ENCODE measurements around the gene BCAS3.

DNA sequence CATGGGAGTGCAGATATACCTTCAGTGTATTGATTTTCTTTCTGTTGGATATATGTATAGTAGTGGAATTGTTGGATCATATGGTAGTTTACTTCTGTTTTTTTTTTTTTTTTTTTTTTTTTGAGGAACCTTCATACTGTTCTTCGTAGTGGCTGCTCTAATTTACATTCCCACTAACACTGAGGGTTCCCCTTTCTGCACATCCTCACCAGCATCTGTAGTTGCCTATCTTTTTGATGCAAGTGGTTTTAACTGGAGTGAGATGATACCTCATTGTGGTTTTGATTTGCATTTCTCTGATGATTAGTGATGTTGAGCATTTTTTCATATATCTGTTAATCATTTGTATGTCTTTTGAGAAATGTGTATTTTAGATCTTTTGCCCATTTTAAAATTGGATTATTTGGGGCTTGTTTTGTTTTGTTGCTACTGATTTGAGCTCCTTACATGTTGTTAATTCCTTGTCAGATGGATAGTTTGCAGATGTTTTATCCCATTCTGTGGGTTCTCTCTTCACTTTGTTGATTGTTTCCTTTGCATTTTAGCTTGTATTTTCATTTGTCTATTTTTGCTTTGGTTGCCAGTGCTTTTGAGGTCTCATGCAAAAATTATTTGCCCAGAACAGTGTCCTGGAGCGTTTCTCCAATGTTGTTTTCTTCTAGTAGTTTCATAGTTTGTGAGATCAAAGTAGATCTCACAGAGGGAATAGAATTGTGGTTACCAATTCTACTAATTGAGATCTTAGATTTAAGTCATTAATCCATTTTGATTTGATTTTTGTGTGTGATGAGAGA is 25.0 kb upstream of the BCAS3 start:
- TF ChIP-seq, protein P1, sequence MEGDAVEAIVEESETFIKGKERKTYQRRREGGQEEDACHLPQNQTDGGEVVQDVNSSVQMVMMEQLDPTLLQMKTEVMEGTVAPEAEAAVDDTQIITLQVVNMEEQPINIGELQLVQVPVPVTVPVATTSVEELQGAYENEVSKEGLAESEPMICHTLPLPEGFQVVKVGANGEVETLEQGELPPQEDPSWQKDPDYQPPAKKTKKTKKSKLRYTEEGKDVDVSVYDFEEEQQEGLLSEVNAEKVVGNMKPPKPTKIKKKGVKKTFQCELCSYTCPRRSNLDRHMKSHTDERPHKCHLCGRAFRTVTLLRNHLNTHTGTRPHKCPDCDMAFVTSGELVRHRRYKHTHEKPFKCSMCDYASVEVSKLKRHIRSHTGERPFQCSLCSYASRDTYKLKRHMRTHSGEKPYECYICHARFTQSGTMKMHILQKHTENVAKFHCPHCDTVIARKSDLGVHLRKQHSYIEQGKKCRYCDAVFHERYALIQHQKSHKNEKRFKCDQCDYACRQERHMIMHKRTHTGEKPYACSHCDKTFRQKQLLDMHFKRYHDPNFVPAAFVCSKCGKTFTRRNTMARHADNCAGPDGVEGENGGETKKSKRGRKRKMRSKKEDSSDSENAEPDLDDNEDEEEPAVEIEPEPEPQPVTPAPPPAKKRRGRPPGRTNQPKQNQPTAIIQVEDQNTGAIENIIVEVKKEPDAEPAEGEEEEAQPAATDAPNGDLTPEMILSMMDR (IDR thresholded peaks at IDR 0.05 in 2 of 3, conservative IDR thresholded peaks at IDR 0.05 in 1 of 3; ENCODE audit: borderline replicate concordance in 1 of 3, insufficient read depth in 1 of 3, low read depth in 2 of 3, low read length in 2 of 3) = no peak
- TF ChIP-seq RAD21 (IDR thresholded peaks at IDR 0.05; ENCODE audit: low read depth) (no peak), EGR1 (IDR thresholded peaks at IDR 0.05; ENCODE audit: low read depth) (no peak), POLR2A (IDR thresholded peaks at IDR 0.05; ENCODE audit: borderline replicate concordance, extremely low read depth, insufficient read depth, insufficient read length) (no peak), TCF7L2 (IDR thresholded peaks at IDR 0.05; ENCODE audit: borderline replicate concordance, extremely low read depth, insufficient read depth, insufficient read length) (no peak), YY1 (IDR thresholded peaks at IDR 0.05; ENCODE audit: extremely low read depth, insufficient replicate concordance, low read depth, low read length) (no peak), POLR2AphosphoS5 (IDR thresholded peaks at IDR 0.05; ENCODE audit: low read depth, low read length) (no peak), EZH2 (IDR thresholded peaks at IDR 0.05) (no peak), SIN3A (IDR thresholded peaks at IDR 0.05; ENCODE audit: low read depth) (no peak), SP1 (IDR thresholded peaks at IDR 0.05; ENCODE audit: low read depth) (no peak)
- TF ChIP-seq, protein P2, sequence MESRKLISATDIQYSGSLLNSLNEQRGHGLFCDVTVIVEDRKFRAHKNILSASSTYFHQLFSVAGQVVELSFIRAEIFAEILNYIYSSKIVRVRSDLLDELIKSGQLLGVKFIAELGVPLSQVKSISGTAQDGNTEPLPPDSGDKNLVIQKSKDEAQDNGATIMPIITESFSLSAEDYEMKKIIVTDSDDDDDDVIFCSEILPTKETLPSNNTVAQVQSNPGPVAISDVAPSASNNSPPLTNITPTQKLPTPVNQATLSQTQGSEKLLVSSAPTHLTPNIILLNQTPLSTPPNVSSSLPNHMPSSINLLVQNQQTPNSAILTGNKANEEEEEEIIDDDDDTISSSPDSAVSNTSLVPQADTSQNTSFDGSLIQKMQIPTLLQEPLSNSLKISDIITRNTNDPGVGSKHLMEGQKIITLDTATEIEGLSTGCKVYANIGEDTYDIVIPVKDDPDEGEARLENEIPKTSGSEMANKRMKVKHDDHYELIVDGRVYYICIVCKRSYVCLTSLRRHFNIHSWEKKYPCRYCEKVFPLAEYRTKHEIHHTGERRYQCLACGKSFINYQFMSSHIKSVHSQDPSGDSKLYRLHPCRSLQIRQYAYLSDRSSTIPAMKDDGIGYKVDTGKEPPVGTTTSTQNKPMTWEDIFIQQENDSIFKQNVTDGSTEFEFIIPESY (IDR thresholded peaks at IDR 0.05; ENCODE audit: extremely low read depth, insufficient replicate concordance, low read length) = no peak
- TF ChIP-seq, protein P3, sequence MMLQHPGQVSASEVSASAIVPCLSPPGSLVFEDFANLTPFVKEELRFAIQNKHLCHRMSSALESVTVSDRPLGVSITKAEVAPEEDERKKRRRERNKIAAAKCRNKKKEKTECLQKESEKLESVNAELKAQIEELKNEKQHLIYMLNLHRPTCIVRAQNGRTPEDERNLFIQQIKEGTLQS (IDR thresholded peaks at IDR 0.05) = no peak

Data from HCT116 (cell line).